IMR-90 (cell line): ENCODE measurements around the gene ZDHHC11B. TPM values are rescaled to one million over a fixed set of nuclear protein-coding genes. Genes with fewer than 3 reads are reported as not detected.
"Not testable (repeated sequence)": the region's sequence is repeated elsewhere in the genome, so short reads cannot be mapped to it uniquely, and the experiment has no call there.

Experiments
- ATAC-seq: fragments of 200-7000 bp; cut with Tn5 transposase; 2 replicates; pipeline ENCODE4 v1.9.1; 2020; ENCODE audit warnings: low read depth, mild to moderate bottlenecking, moderate library complexity
- BruUV-seq: library from RNA; stranded (reverse); fragments of 400-500 nt; replicated peaks from 2 replicates; lab custom pipeline; 2021; lab: Mats Ljungman, UMichigan
- CTCF ChIA-PET: fragments of 300-600 bp; formaldehyde crosslinking; extraction: SDS; loops from one replicate; lab custom pipeline; 2021; ENCODE audit warnings: antibody characterized with exemption; lab: Yijun Ruan, JAX
- POLR2A ChIA-PET: fragments of 300-600 bp; sonication (Branson Sonifier 250); formaldehyde crosslinking; loops from one replicate; lab custom pipeline; 2022; ENCODE audit warnings: antibody characterized with exemption; ENCODE audit not compliant: unreplicated experiment; lab: Charles Lee
- DNase-seq: peaks from one replicate; pipeline ENCODE4 v3.0.0; 2013
- H2AFZ ChIP-seq: replicated peaks from 2 replicates; pipeline ENCODE3; 2013; ENCODE audit warnings: low read length, mild to moderate bottlenecking; ENCODE audit not compliant: poor library complexity
- H2AK5ac ChIP-seq: 2 replicates; pipeline ENCODE4 v1.6.1; 2013; ENCODE audit warnings: low read depth, low read length, inconsistent platforms
- H2AK9ac ChIP-seq: replicated peaks from 2 replicates; pipeline ENCODE3; 2013; ENCODE audit warnings: mild to moderate bottlenecking, low read depth, low read length, moderate library complexity; ENCODE audit not compliant: poor library complexity
- H2BK120ac ChIP-seq: 2 replicates; pipeline ENCODE4 v1.6.1; 2013; ENCODE audit warnings: low read depth, low read length, inconsistent platforms
- H2BK15ac ChIP-seq: 3 replicates; pipeline ENCODE4 v1.6.1; 2013; ENCODE audit warnings: low read depth, low read length, inconsistent platforms
- H2BK20ac ChIP-seq: 2 replicates; pipeline ENCODE4 v1.6.1; 2013; ENCODE audit warnings: low read depth, mild to moderate bottlenecking, inconsistent platforms, low read length, moderate library complexity
- H2BK5ac ChIP-seq: 2 replicates; pipeline ENCODE4 v1.6.1; 2013; ENCODE audit warnings: mild to moderate bottlenecking, low read depth, low read length, inconsistent platforms; ENCODE audit not compliant: poor library complexity, severe bottlenecking
- H3K14ac ChIP-seq: replicated peaks from 2 replicates; pipeline ENCODE4 v1.6.1; 2013; ENCODE audit warnings: low read depth, low read length, inconsistent platforms
- H3K18ac ChIP-seq: 2 replicates; pipeline ENCODE4 v1.6.1; 2013; ENCODE audit warnings: low read depth, low read length, control low read depth
- H3K23ac ChIP-seq: 2 replicates; pipeline ENCODE4 v1.6.1; 2013; ENCODE audit warnings: low read depth, low read length, inconsistent platforms
- H3K27ac ChIP-seq: 2 replicates; pipeline ENCODE4 v1.5.1; 2013; ENCODE audit warnings: mild to moderate bottlenecking, control low read depth, low read length; ENCODE audit not compliant: insufficient read depth
- H3K27me3 ChIP-seq: 2 replicates; pipeline ENCODE4 v1.6.1; 2013; ENCODE audit warnings: low read length; ENCODE audit not compliant: control insufficient read depth, insufficient read depth
- H3K36me3 ChIP-seq: 2 replicates; pipeline ENCODE4 v1.6.1; 2013; ENCODE audit warnings: low read length, mixed read lengths; ENCODE audit not compliant: control insufficient read depth, insufficient read depth
- H3K4ac ChIP-seq: 2 replicates; pipeline ENCODE4 v1.6.1; 2013; ENCODE audit warnings: low read depth, low read length, inconsistent platforms
- H3K4me1 ChIP-seq: 2 replicates; pipeline ENCODE4 v1.6.1; 2013; ENCODE audit warnings: low read length, mixed read lengths; ENCODE audit not compliant: control insufficient read depth, insufficient read depth
- H3K4me2 ChIP-seq: 2 replicates; pipeline ENCODE4 v1.6.1; 2013; ENCODE audit warnings: low read depth, mild to moderate bottlenecking, control low read depth, low read length, moderate library complexity
- H3K4me3 ChIP-seq: 2 replicates; pipeline ENCODE4 v1.5.1; 2013; ENCODE audit warnings: low read depth, mild to moderate bottlenecking, control low read depth, low read length, moderate library complexity; ENCODE audit not compliant: insufficient read depth
- H3K56ac ChIP-seq: 2 replicates; pipeline ENCODE4 v1.6.1; 2013; ENCODE audit warnings: low read length, inconsistent platforms; ENCODE audit not compliant: insufficient read depth; ENCODE audit errors: extremely low read depth
- H3K79me1 ChIP-seq, 2 experiments: 2 replicates each; pipeline ENCODE4 v1.6.1; 2013; ENCODE audit warnings: low read length in 2 of 2, inconsistent platforms in 1 of 2, low read depth in 1 of 2
- H3K9ac ChIP-seq: 2 replicates; pipeline ENCODE4 v1.6.1; 2013; ENCODE audit warnings: low read depth, low read length, control low read depth
- H3K9me1 ChIP-seq: 2 replicates; pipeline ENCODE4 v1.6.1; 2013; ENCODE audit warnings: low read length, inconsistent platforms; ENCODE audit not compliant: insufficient read depth
- H3K9me3 ChIP-seq: 2 replicates; pipeline ENCODE4 v1.6.1; 2013; ENCODE audit warnings: low read length; ENCODE audit not compliant: control insufficient read depth, insufficient read depth
- H4K20me1 ChIP-seq: 2 replicates; pipeline ENCODE4 v1.6.1; 2013; ENCODE audit warnings: low read length, inconsistent platforms; ENCODE audit not compliant: insufficient read depth
- H4K5ac ChIP-seq: 2 replicates; pipeline ENCODE4 v1.6.1; 2013; ENCODE audit warnings: mild to moderate bottlenecking, low read depth, low read length, control low read depth
- H4K8ac ChIP-seq, 2 experiments: 2 replicates each; pipeline ENCODE4 v1.6.1; 2013; ENCODE audit warnings: low read depth in 2 of 2, low read length in 2 of 2, control low read depth in 1 of 2, inconsistent platforms in 1 of 2
- H4K91ac ChIP-seq: 2 replicates; pipeline ENCODE4 v1.6.1; 2013; ENCODE audit warnings: low read depth, low read length, inconsistent platforms; ENCODE audit not compliant: insufficient read depth
- CEBPB ChIP-seq: IDR thresholded peaks from 2 replicates; pipeline ENCODE4 v1.6.1; 2012; ENCODE audit warnings: low read depth, low read length, improper control_type of control experiment
- WGBS, 2 experiments: methylation state at CpG; one replicate each; pipeline versions ENCODE4 v1.1.5 to v1.1.7; 2013; ENCODE audit warnings: missing lambda C conversion rate in 2 of 2; ENCODE audit not compliant: insufficient read length in 1 of 2; ENCODE audit errors: extremely low coverage in 2 of 2; 5-methylcytosine and 5-hydroxymethylcytosine counted together
- dilution Hi-C: fragments of 300-500 bp; cut with HindIII; formaldehyde crosslinking; loops from one replicate; pipeline ENCODE4 v1.14.3; 2018; ENCODE audit warnings: low sequenced_read_pairs; ENCODE audit not compliant: unreplicated experiment
- in situ Hi-C: fragments of 300-500 bp; cut with MboI; formaldehyde crosslinking; loops from 3 replicates; pipeline ENCODE4 v1.14.3; 2019; ENCODE audit warnings: low sequenced_read_pairs, inconsistent platforms, mixed read lengths
- intact Hi-C: fragments of 100-400 bp; cut with micrococcal nuclease; formaldehyde crosslinking; loops from 2 replicates; pipeline ENCODE4 v1.10.0; 2022
- polyA plus RNA-seq, 3 experiments: library from polyadenylated mRNA; depleted of rRNA; stranded (reverse); fragments of >200 nt; gene quantifications; 2 replicates each; pipeline ENCODE4 v1.2.3, GENCODE V29; 2012; ENCODE audit warnings: low replicate concordance in 1 of 3
- total RNA-seq: library from RNA; depleted of rRNA; stranded (reverse); fragments of >200 nt; gene quantifications from 2 replicates; pipeline ENCODE4 v1.2.3, GENCODE V29; 2012

ZDHHC11B gene
- total and polyA plus RNA-seq, 2 of the 4 experiments (the other 2 are of a cell fraction) = 0.12 TPM; not detected in 1

DNA sequence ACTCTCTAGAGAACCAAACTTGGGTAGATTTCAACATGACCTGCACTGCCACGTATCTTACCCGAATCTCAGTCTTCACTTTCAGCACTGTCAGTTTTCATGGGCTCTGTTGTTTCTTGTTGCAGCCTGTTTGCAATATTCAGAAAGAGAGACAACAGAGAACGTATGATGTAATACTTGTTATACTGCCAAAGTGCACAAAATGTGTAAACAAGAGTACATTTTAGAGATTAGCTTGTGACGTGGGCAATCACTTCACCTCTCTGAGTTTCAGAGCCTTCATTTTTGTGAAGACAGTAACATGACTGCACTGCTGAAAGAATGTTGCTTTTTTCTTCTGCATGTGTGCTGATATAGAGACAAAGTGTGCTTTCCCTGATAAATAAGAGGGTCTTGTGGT lies 67.8 kb downstream of the ZDHHC11B start:
- H2BK15ac ChIP-seq, H3K4me1 ChIP-seq, H3K4ac ChIP-seq, H3K27ac ChIP-seq, H2AK5ac ChIP-seq, H2AK9ac ChIP-seq, dilution Hi-C loops, H3K23ac ChIP-seq, H4K20me1 ChIP-seq, in situ Hi-C loops, H4K8ac ChIP-seq, H3K56ac ChIP-seq, H3K4me3 ChIP-seq, H3K4me2 ChIP-seq, H2BK20ac ChIP-seq, H3K18ac ChIP-seq, POLR2A ChIA-PET, H3K9me3 ChIP-seq, H3K79me1 ChIP-seq, H3K36me3 ChIP-seq, H3K27me3 ChIP-seq, CTCF ChIA-PET, BruUV-seq, H2AFZ ChIP-seq, H3K9me1 ChIP-seq, H3K9ac ChIP-seq, H4K5ac ChIP-seq, H2BK120ac ChIP-seq, H2BK5ac ChIP-seq, H3K14ac ChIP-seq, H4K91ac ChIP-seq, intact Hi-C loops: not testable (repeated sequence)
- DNase-seq = peak; percentile 16
- peak; percentile 16; the same call in 1 of the 2 replicates for TF ChIP-seq CEBPB
- ATAC-seq = peak; percentile 68
- 0% methylated on average over 1 of the region's 4 CpGs; no CpG with 5 or more reads in 1 of the 2 experiments for WGBS, 2 experiments

DNA sequence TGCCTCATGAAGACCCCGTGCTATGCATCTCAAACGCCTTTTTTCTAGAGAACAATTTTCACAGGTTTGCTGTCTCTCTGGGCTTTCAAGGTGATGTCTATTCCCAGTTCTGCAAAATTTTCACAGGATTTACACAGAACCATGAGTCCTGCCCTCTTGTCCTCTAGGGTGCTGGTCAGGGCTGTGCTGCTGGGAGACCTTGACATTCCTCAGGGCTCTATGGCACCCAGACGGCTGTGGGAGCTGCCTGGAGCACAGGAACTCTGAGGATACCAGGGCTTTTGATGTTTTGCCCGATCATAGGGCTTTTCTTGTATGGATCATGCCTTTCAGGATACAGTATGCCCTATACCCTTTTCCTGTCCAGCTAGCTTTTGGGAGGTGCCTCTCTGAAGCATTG lies 68.9 kb downstream of the ZDHHC11B start:
- H2BK120ac ChIP-seq, CTCF ChIA-PET: not testable (repeated sequence)

More for the DNA sequence above, 68.9 kb downstream of the ZDHHC11B start:
- H3K27me3 ChIP-seq, dilution Hi-C loops, H2AFZ ChIP-seq, H2AK9ac ChIP-seq, H4K8ac ChIP-seq, H3K4me2 ChIP-seq, POLR2A ChIA-PET, H3K14ac ChIP-seq, intact Hi-C loops, H4K5ac ChIP-seq, H2BK15ac ChIP-seq, H3K4me3 ChIP-seq, H3K9me3 ChIP-seq, DNase-seq, H2AK5ac ChIP-seq, H3K9me1 ChIP-seq, H3K36me3 ChIP-seq, H2BK20ac ChIP-seq, H4K91ac ChIP-seq, H3K27ac ChIP-seq, H3K18ac ChIP-seq, ATAC-seq, H3K4me1 ChIP-seq, H3K56ac ChIP-seq, in situ Hi-C loops, BruUV-seq, H3K23ac ChIP-seq, H4K20me1 ChIP-seq, H3K79me1 ChIP-seq, H3K4ac ChIP-seq, H3K9ac ChIP-seq, H2BK5ac ChIP-seq: not testable (repeated sequence)
- WGBS, 2 experiments = 68% methylated on average over 2 of the region's 4 CpGs; no CpG with 5 or more reads in 1 of the 2 experiments
